ENCODE measurements around the gene STAT3.

The STAT3 gene

GRCh38 chr17:42283241-42284023 lies 104.8 kb downstream of the STAT3 start:
- peaks cover 14% of the 10 kb centered on the region for H3K27me3 ChIP-seq (ENCODE audit: insufficient read depth, insufficient read length)
- no peak overlapping the region for H3K9ac ChIP-seq (ENCODE audit: insufficient read length, low read depth)
- no peaks in the 10 kb centered on the region for H3K36me3 ChIP-seq (ENCODE audit: insufficient read depth, insufficient read length, low read length)
- no peak for DNase-seq (ENCODE audit: low read depth, low spot score)
- no peak for TF ChIP-seq SUZ12 (IDR thresholded peaks at IDR 0.05; ENCODE audit: extremely low read depth, insufficient read depth, insufficient read length)
- no peak for TF ChIP-seq ZNF274 (IDR thresholded peaks at IDR 0.05; ENCODE audit: low read depth, low read length)
- TF ChIP-seq YY1 (IDR thresholded peaks at IDR 0.05; ENCODE audit: insufficient read depth, insufficient read length) = no peak
- H3K9me3 ChIP-seq (ENCODE audit: insufficient read depth, low read length) = no peaks in the 10 kb centered on the region
- peaks cover 14% of the 10 kb centered on the region for H3K4me1 ChIP-seq (ENCODE audit: insufficient read depth, insufficient read length)
- H3K4me3 ChIP-seq (ENCODE audit: insufficient read length, low read depth) = no peak overlapping the region

GRCh38 chr17:42282478-42283080 lies 105.7 kb downstream of the STAT3 start:
- no peak for TF ChIP-seq YY1 (IDR thresholded peaks at IDR 0.05; ENCODE audit: insufficient read depth, insufficient read length)
- no peak for TF ChIP-seq ZNF274 (IDR thresholded peaks at IDR 0.05; ENCODE audit: low read depth, low read length)
- TF ChIP-seq SUZ12 (IDR thresholded peaks at IDR 0.05; ENCODE audit: extremely low read depth, insufficient read depth, insufficient read length) = no peak
- DNase-seq (ENCODE audit: low read depth, low spot score) = no peak
- H3K9ac ChIP-seq (ENCODE audit: insufficient read length, low read depth) = no peak overlapping the region
- no peaks in the 10 kb centered on the region for H3K36me3 ChIP-seq (ENCODE audit: insufficient read depth, insufficient read length, low read length)
- H3K27me3 ChIP-seq (ENCODE audit: insufficient read depth, insufficient read length) = peaks cover 5% of the 10 kb centered on the region
- no peak overlapping the region for H3K4me3 ChIP-seq (ENCODE audit: insufficient read length, low read depth)
- H3K9me3 ChIP-seq (ENCODE audit: insufficient read depth, low read length) = no peaks in the 10 kb centered on the region
- peaks cover 13% of the 10 kb centered on the region for H3K4me1 ChIP-seq (ENCODE audit: insufficient read depth, insufficient read length)

GRCh38 chr17:42281571-42282096 lies 106.6 kb downstream of the STAT3 start:
- Histone ChIP-seq H3K4me3 (ENCODE audit: insufficient read length, low read depth) (no peak overlapping the region), H3K27me3 (ENCODE audit: insufficient read depth, insufficient read length) (peaks cover 8% of the 10 kb centered on the region), H3K4me1 (ENCODE audit: insufficient read depth, insufficient read length) (peaks cover 10% of the 10 kb centered on the region), H3K36me3 (ENCODE audit: insufficient read depth, insufficient read length, low read length) (no peaks in the 10 kb centered on the region), H3K9ac (ENCODE audit: insufficient read length, low read depth) (no peak overlapping the region), H3K9me3 (ENCODE audit: insufficient read depth, low read length) (no peaks in the 10 kb centered on the region)
- no peak for DNase-seq (ENCODE audit: low read depth, low spot score)
- no peak for TF ChIP-seq YY1 (IDR thresholded peaks at IDR 0.05; ENCODE audit: insufficient read depth, insufficient read length)
- no peak for TF ChIP-seq ZNF274 (IDR thresholded peaks at IDR 0.05; ENCODE audit: low read depth, low read length)
- no peak for TF ChIP-seq SUZ12 (IDR thresholded peaks at IDR 0.05; ENCODE audit: extremely low read depth, insufficient read depth, insufficient read length)

- TF ChIP-seq YY1 (IDR thresholded peaks at IDR 0.05; ENCODE audit: insufficient read depth, insufficient read length) (no peak), ZNF274 (IDR thresholded peaks at IDR 0.05; ENCODE audit: low read depth, low read length) (no peak), SUZ12 (IDR thresholded peaks at IDR 0.05; ENCODE audit: extremely low read depth, insufficient read depth, insufficient read length) (no peak)
- no peak for DNase-seq (ENCODE audit: low read depth, low spot score)
- peaks cover 15% of the 10 kb centered on the region for H3K27me3 ChIP-seq (ENCODE audit: insufficient read depth, insufficient read length)
These were observed 108.2 kb downstream of the STAT3 start for GRCh38 chr17:42279776-42280630.

GRCh38 chr17:42277342-42277712 lies 110.9 kb downstream of the STAT3 start:
- Histone ChIP-seq H3K4me1 (ENCODE audit: insufficient read depth, insufficient read length) (peaks cover 3% of the 10 kb centered on the region), H3K4me3 (ENCODE audit: insufficient read length, low read depth) (no peak overlapping the region), H3K27me3 (ENCODE audit: insufficient read depth, insufficient read length) (peaks cover 25% of the 10 kb centered on the region), H3K9me3 (ENCODE audit: insufficient read depth, low read length) (no peaks in the 10 kb centered on the region), H3K9ac (ENCODE audit: insufficient read length, low read depth) (no peak overlapping the region), H3K36me3 (ENCODE audit: insufficient read depth, insufficient read length, low read length) (no peaks in the 10 kb centered on the region)
- TF ChIP-seq ZNF274 (IDR thresholded peaks at IDR 0.05; ENCODE audit: low read depth, low read length) (no peak), YY1 (IDR thresholded peaks at IDR 0.05; ENCODE audit: insufficient read depth, insufficient read length) (no peak), SUZ12 (IDR thresholded peaks at IDR 0.05; ENCODE audit: extremely low read depth, insufficient read depth, insufficient read length) (no peak)
- no peak for DNase-seq (ENCODE audit: low read depth, low spot score)

More at GRCh38 chr17:42279776-42280630, 108.2 kb downstream of the STAT3 start:
- Histone ChIP-seq H3K9me3 (ENCODE audit: insufficient read depth, low read length) (no peaks in the 10 kb centered on the region), H3K4me3 (ENCODE audit: insufficient read length, low read depth) (no peak overlapping the region), H3K9ac (ENCODE audit: insufficient read length, low read depth) (no peak overlapping the region), H3K36me3 (ENCODE audit: insufficient read depth, insufficient read length, low read length) (no peaks in the 10 kb centered on the region), H3K4me1 (ENCODE audit: insufficient read depth, insufficient read length) (peaks cover 10% of the 10 kb centered on the region)

- peaks cover 3% of the 10 kb centered on the region for H3K4me1 ChIP-seq (ENCODE audit: insufficient read depth, insufficient read length)
- H3K9ac ChIP-seq (ENCODE audit: insufficient read length, low read depth) = peak overlapping the region; percentile 78
- no peaks in the 10 kb centered on the region for H3K9me3 ChIP-seq (ENCODE audit: insufficient read depth, low read length)
- no peak for DNase-seq (ENCODE audit: low read depth, low spot score)
- H3K36me3 ChIP-seq (ENCODE audit: insufficient read depth, insufficient read length, low read length) = no peaks in the 10 kb centered on the region
- peaks cover 25% of the 10 kb centered on the region for H3K27me3 ChIP-seq (ENCODE audit: insufficient read depth, insufficient read length)
- TF ChIP-seq ZNF274 (IDR thresholded peaks at IDR 0.05; ENCODE audit: low read depth, low read length) = no peak
- TF ChIP-seq YY1 (IDR thresholded peaks at IDR 0.05; ENCODE audit: insufficient read depth, insufficient read length) = no peak
- no peak for TF ChIP-seq SUZ12 (IDR thresholded peaks at IDR 0.05; ENCODE audit: extremely low read depth, insufficient read depth, insufficient read length)
- H3K4me3 ChIP-seq (ENCODE audit: insufficient read length, low read depth) = peak overlapping the region; percentile 66
These were observed 111.5 kb downstream of the STAT3 start for GRCh38 chr17:42276609-42277341.

All from NT2/D1 (cell line).